HG02759 (cell line): ENCODE data around the gene FKTN.
"Not testable (repeated sequence)": the region's sequence is repeated elsewhere in the genome, so short reads cannot be mapped to it uniquely, and the experiment has no call there.

Experiments
- ATAC-seq: cut with Tn5 transposase; IDR thresholded peaks from one replicate; pipeline ENCODE4 v1.9.1; 2021; ENCODE audit warnings: mild to moderate bottlenecking, moderate library complexity; ENCODE audit not compliant: unreplicated experiment

Gene FKTN

GRCh38 chr9:105557804-105558610, at the start of gene FKTN:
TSS of gene FKTN (plus strand) at chr9:105558131. CDS start at chr9:105575033, 16,902 bp downstream.
- ATAC-seq = peak; percentile 97

GRCh38 chr9:105508530-105508929, 49.4 kb upstream of the FKTN start:
- ATAC-seq = no peak

GRCh38 chr9:105510024-105510423, 47.9 kb upstream of the FKTN start:
- peak; percentile 70 for ATAC-seq

GRCh38 chr9:105511446-105511845, 46.5 kb upstream of the FKTN start:
- ATAC-seq = no peak

GRCh38 chr9:105515811-105516413, 42.0 kb upstream of the FKTN start:
- no peak for ATAC-seq

GRCh38 chr9:105519710-105520369, 38.1 kb upstream of the FKTN start:
- ATAC-seq = peak; percentile 79

- ATAC-seq = not testable (repeated sequence)
These were observed 36.9 kb upstream of the FKTN start for GRCh38 chr9:105520992-105521391.

GRCh38 chr9:105522618-105523385, 35.1 kb upstream of the FKTN start:
- peak; percentile 85 for ATAC-seq

GRCh38 chr9:105531530-105531929, 26.4 kb upstream of the FKTN start:
- ATAC-seq = no peak

GRCh38 chr9:105535920-105536668, 21.8 kb upstream of the FKTN start:
- peak; percentile 88 for ATAC-seq

- no peak for ATAC-seq
These were observed 18.5 kb upstream of the FKTN start for GRCh38 chr9:105539452-105539851.

- ATAC-seq = peak; percentile 96
These were observed 16.1 kb upstream of the FKTN start for GRCh38 chr9:105541838-105542237.

GRCh38 chr9:105554042-105554441, 3.9 kb upstream of the FKTN start:
- ATAC-seq = no peak

GRCh38 chr9:105572455-105572854, 14.5 kb downstream of the FKTN start:
- no peak for ATAC-seq

GRCh38 chr9:105579952-105580351, 22.0 kb downstream of the FKTN start:
- ATAC-seq = not testable (repeated sequence)

GRCh38 chr9:105581550-105581949, 23.6 kb downstream of the FKTN start:
- ATAC-seq = not testable (repeated sequence)

- no peak for ATAC-seq
These were observed 35.2 kb downstream of the FKTN start for GRCh38 chr9:105593145-105593544.

GRCh38 chr9:105608721-105609598, 51.0 kb downstream of the FKTN start:
- peak; percentile 84 for ATAC-seq

- ATAC-seq = no peak
These were observed 63.1 kb downstream of the FKTN start for GRCh38 chr9:105621001-105621400.
